GM19099 (cell line): Measurements from ENCODE around the gene GUCD1.

Source experiments
- POLR2A ChIP-seq: IDR thresholded peaks from 3 replicates; pipeline ENCODE4 v1.6.1; 2011; ENCODE audit warnings: low read depth; ENCODE audit not compliant: insufficient read length; ENCODE audit errors: extremely low read depth

GUCD1 gene

GRCh38 chr22:24578355-24579257 lies 23.7 kb upstream of the GUCD1 start:
- TF ChIP-seq POLR2A, result no peak

GRCh38 chr22:24576778-24577177 lies 21.8 kb upstream of the GUCD1 start:
- no peak for TF ChIP-seq POLR2A

GRCh38 chr22:24571266-24571665 lies 16.3 kb upstream of the GUCD1 start:
- no peak for TF ChIP-seq POLR2A

GRCh38 chr22:24567668-24568067 lies 12.7 kb upstream of the GUCD1 start:
- TF ChIP-seq POLR2A, result no peak

- no peak for TF ChIP-seq POLR2A
Observed at GRCh38 chr22:24566899-24567511, 12.1 kb upstream of the GUCD1 start.

GRCh38 chr22:24565077-24565476 lies 10.1 kb upstream of the GUCD1 start:
- TF ChIP-seq POLR2A, result no peak

GRCh38 chr22:24564376-24565058 lies 9.6 kb upstream of the GUCD1 start:
- TF ChIP-seq POLR2A, result no peak

GRCh38 chr22:24563246-24563645 lies 8.3 kb upstream of the GUCD1 start:
- no peak for TF ChIP-seq POLR2A

- TF ChIP-seq POLR2A, result no peak
Observed at GRCh38 chr22:24559471-24559870, 4.5 kb upstream of the GUCD1 start.

GRCh38 chr22:24555165-24556039 lies 464 bp upstream of the GUCD1 start, which contains the start of gene SNRPD3:
SNRPD3 (plus strand) TSS chr22:24555999; CDS start chr22:24557675, 1,676 bp downstream.
- TF ChIP-seq POLR2A, result peak; percentile 70

GRCh38 chr22:24553597-24554312 lies 1.2 kb downstream of the GUCD1 start:
- no peak for TF ChIP-seq POLR2A

- no peak for TF ChIP-seq POLR2A
Observed at GRCh38 chr22:24550902-24551435, 4.0 kb downstream of the GUCD1 start.

GRCh38 chr22:24550028-24550901 lies 4.7 kb downstream of the GUCD1 start:
- TF ChIP-seq POLR2A, result no peak
